Chondrocyte (in vitro differentiated cells): ENCODE data around the gene GADL1. TPM values are rescaled to one million over a fixed set of nuclear protein-coding genes. Genes with fewer than 3 reads are reported as not detected.
A peak's percentile ranks its signal among the peaks of the same experiment; 100 is the strongest.

Experiments used
- DNase-seq: peaks from one replicate; pipeline ENCODE4 v3.0.0; 2021; ENCODE audit warnings: mixed read lengths, low spot score
- H3K27ac Mint-ChIP-seq: one replicate; pipeline ENCODE4 v1.8.0; 2021; ENCODE audit warnings: mild to moderate bottlenecking, moderate library complexity, mixed read lengths; ENCODE audit not compliant: unreplicated experiment
- H3K27me3 Mint-ChIP-seq: 2 replicates; pipeline ENCODE4 v1.8.0; 2021; ENCODE audit warnings: low read depth, mixed read lengths
- H3K36me3 Mint-ChIP-seq: 2 replicates; pipeline ENCODE4 v1.8.0; 2021; ENCODE audit warnings: low read depth, mixed read lengths
- H3K4me1 Mint-ChIP-seq: 2 replicates; pipeline ENCODE4 v1.8.0; 2021; ENCODE audit warnings: low read depth, mild to moderate bottlenecking, mixed read lengths
- H3K4me3 Mint-ChIP-seq: one replicate; pipeline ENCODE4 v1.8.0; 2021; ENCODE audit warnings: mild to moderate bottlenecking, moderate library complexity, mixed read lengths; ENCODE audit not compliant: unreplicated experiment
- H3K9me3 Mint-ChIP-seq: 2 replicates; pipeline ENCODE4 v1.8.0; 2021; ENCODE audit warnings: low read depth, mixed read lengths
- total RNA-seq: library from RNA; stranded (reverse); gene quantifications from 3 replicates; pipeline ENCODE4 v1.2.1, GENCODE V29; 2021
- TF ChIP-seq, protein P1 (sequence below): fragments of 200-600 bp; sonication (generic); IDR thresholded peaks from 2 replicates; pipeline ENCODE4 v1.5.0; 2021; ENCODE audit warnings: antibody characterized with exemption, mild to moderate bottlenecking, moderate library complexity

The GADL1 gene
- total RNA-seq, 1 donor from 2014 or later = not detected

DNA sequence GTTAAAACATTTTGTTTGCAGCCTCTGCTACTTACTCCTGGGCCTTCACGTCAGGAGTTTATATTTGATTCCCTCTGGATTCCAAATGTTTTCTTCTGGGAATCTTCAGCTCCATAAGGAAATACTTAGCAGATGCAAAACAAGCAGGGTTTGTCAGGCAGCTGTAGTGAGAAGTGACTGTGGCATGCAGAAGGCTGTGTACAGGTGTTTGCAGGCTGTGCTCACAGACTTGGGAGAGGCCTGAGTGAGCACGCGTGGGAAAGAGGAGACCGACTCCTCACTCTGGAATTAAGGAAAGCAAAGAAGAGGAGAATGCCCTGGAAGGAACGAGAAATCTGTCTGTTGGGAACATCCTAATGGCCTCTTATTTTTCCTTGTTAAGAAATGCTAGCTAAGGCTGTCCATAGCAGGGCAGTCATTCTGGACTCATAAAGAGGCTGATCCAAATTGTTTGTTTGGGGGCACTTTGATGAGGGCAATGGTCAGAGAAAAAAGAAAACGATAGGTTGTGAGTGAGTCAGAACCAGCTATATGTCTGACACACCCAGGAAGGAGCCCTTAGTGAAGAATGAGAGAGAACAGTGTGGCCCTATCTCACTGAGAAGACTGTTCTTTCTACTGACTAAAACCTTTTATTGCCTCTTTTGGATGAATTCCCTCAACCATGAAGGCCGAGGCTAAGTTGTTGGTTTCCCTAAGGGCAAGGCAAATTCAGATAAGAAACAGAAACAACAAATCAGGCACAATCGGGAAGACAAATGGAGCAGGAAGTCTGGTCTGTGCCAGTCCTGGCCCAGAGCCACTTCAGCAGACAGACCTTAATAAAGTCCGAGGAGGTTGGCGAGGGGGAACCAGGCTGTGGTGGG lies 205.5 kb downstream of the GADL1 start:
- no peak for DNase-seq
- H3K27me3 Mint-ChIP-seq = no peaks in the 10 kb centered on the region
- H3K4me3 Mint-ChIP-seq = peak overlapping the region; percentile 41
- no peaks in the 10 kb centered on the region for H3K9me3 Mint-ChIP-seq
- H3K27ac Mint-ChIP-seq = peak overlapping the region; percentile 85
- TF ChIP-seq, protein P1, sequence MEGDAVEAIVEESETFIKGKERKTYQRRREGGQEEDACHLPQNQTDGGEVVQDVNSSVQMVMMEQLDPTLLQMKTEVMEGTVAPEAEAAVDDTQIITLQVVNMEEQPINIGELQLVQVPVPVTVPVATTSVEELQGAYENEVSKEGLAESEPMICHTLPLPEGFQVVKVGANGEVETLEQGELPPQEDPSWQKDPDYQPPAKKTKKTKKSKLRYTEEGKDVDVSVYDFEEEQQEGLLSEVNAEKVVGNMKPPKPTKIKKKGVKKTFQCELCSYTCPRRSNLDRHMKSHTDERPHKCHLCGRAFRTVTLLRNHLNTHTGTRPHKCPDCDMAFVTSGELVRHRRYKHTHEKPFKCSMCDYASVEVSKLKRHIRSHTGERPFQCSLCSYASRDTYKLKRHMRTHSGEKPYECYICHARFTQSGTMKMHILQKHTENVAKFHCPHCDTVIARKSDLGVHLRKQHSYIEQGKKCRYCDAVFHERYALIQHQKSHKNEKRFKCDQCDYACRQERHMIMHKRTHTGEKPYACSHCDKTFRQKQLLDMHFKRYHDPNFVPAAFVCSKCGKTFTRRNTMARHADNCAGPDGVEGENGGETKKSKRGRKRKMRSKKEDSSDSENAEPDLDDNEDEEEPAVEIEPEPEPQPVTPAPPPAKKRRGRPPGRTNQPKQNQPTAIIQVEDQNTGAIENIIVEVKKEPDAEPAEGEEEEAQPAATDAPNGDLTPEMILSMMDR = no peak
- H3K36me3 Mint-ChIP-seq = no peaks in the 10 kb centered on the region
- H3K4me1 Mint-ChIP-seq = peaks cover 42% of the 10 kb centered on the region

DNA sequence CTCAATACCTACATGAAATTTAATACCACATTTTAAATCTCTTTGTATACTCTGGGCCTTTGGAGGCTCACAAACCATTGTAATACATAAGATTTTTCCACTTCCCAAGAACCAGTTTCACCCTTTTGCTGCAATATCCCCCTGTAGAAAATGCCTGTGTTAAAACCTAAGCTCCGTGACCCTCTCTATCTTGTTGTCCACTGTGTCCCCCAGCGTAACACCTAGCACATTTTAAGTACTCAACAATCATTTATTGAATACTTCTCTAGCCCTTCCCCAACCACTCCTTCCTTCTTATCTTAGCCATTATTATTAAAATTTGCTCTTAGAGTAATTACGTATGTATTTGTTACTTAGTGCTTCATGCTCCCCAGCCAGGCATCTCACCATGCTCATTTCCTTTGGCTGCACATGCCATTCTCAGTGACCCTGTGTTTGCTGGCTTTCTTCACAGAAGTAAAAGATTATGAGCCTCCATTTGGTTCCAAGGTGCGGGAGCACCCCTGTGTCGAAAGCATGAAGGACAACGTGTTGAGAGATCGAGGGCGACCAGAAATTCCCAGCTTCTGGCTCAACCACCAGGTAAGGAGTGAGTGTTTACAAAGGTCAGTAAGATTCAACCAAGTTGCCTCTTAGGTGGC lies 206.4 kb downstream of the GADL1 start:
- Mint-ChIP-seq H3K4me1 (peaks cover 39% of the 10 kb centered on the region), H3K27ac (no peak overlapping the region), H3K27me3 (no peaks in the 10 kb centered on the region), H3K4me3 (no peak overlapping the region), H3K36me3 (no peaks in the 10 kb centered on the region), H3K9me3 (no peaks in the 10 kb centered on the region)
- TF ChIP-seq, protein P1 = no peak
- DNase-seq = no peak

DNA sequence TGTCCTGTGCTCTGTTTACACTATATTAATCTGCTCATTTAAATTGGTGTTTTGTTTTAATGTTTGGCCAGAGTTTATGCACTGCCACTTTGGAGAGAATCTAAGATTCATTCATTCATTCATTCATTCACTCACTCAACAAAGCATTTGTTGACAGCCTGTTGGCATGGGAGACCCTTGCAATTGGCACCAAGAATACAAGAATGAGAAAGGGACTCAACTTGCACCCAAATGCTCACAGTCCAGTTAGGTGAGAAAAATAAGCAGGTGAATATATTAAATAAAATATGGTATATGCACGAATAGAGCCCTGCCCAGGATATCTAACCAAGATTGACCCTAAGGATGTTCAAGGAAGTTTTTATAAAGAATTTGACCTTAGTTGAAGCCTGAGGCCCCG lies 207.7 kb downstream of the GADL1 start:
- TF ChIP-seq, protein P1 = no peak
- Mint-ChIP-seq H3K4me3 (no peak overlapping the region), H3K9me3 (no peaks in the 10 kb centered on the region), H3K36me3 (no peaks in the 10 kb centered on the region), H3K4me1 (peaks cover 51% of the 10 kb centered on the region), H3K27ac (no peak overlapping the region), H3K27me3 (no peaks in the 10 kb centered on the region)
- no peak for DNase-seq

DNA sequence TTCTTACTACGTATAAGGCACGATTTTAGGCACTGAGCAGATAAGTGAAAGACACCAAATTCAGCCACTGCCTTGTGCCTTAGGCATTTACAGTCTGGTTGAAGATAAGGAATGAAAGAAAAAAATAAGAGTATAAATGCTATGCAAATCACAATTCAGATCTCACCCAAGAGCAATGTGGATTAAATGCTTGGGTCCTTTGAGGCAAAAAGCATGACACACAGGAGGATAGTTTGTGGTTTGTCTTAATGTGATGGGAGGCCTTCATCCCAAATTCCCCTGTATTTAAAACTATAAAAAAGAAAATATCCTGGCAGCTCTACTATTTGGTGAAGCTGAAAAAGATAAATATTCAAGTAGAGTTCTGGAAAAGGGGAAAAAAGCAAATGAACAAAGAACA lies 208.3 kb downstream of the GADL1 start:
- DNase-seq = no peak
- Mint-ChIP-seq H3K4me1 (peaks cover 57% of the 10 kb centered on the region), H3K4me3 (no peak overlapping the region), H3K27ac (no peak overlapping the region), H3K36me3 (no peaks in the 10 kb centered on the region), H3K9me3 (no peaks in the 10 kb centered on the region), H3K27me3 (no peaks in the 10 kb centered on the region)
- TF ChIP-seq, protein P1 = no peak

DNA sequence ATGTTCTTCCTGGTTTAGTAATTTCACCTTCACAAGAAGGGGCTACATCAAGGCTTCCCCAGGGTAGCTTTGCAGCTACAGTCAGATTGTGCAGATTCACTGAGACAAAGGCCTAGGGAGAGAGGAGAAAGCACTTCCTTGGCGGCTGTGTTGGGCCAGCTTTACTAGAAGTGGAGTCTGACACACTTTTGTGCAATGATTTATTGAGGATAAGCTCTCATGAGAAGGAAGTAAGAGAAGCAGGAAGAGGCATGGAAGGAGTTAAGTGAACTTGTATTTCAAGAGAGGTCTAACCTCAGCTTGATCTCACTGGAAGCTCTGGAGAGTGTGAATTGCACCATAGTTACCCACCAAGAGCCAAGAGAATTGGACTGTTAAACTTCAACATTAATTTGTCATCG lies 209.2 kb downstream of the GADL1 start:
- TF ChIP-seq, protein P1 = no peak
- no peaks in the 10 kb centered on the region for H3K27me3 Mint-ChIP-seq
- H3K27ac Mint-ChIP-seq = no peak overlapping the region
- H3K4me3 Mint-ChIP-seq = no peak overlapping the region
- no peaks in the 10 kb centered on the region for H3K9me3 Mint-ChIP-seq
- no peak for DNase-seq
- peaks cover 62% of the 10 kb centered on the region for H3K4me1 Mint-ChIP-seq
- H3K36me3 Mint-ChIP-seq = no peaks in the 10 kb centered on the region
